GM21717 (cell line): ENCODE measurements around the gene ARHGAP1.
A peak's percentile ranks its signal among the peaks of the same experiment; 100 is the strongest.
"Not testable (repeated sequence)": the region's sequence is repeated elsewhere in the genome, so short reads cannot be mapped to it uniquely, and the experiment has no call there.

Experiments used
- ATAC-seq: cut with Tn5 transposase; IDR thresholded peaks from one replicate; pipeline ENCODE4 v1.9.1; 2021; ENCODE audit warnings: mild to moderate bottlenecking, moderate library complexity; ENCODE audit not compliant: unreplicated experiment

ARHGAP1 gene

GRCh38 chr11:46724088-46724487 is 23.7 kb upstream of the ARHGAP1 start:
- no peak for ATAC-seq

- ATAC-seq: no peak
Measured at GRCh38 chr11:46723359-46723680, 22.9 kb upstream of the ARHGAP1 start.

GRCh38 chr11:46722566-46723358 is 22.3 kb upstream of the ARHGAP1 start:
- no peak for ATAC-seq

- no peak for ATAC-seq
Measured at GRCh38 chr11:46721286-46721685, 20.9 kb upstream of the ARHGAP1 start.

- no peak for ATAC-seq
Measured at GRCh38 chr11:46719543-46720218, 19.3 kb upstream of the ARHGAP1 start.

- no peak for ATAC-seq
Measured at GRCh38 chr11:46719048-46719542, 18.7 kb upstream of the ARHGAP1 start, which contains the start of gene F2. TSS of gene F2 (plus strand) at chr11:46719213. CDS start at chr11:46719236, 23 bp downstream.

- no peak for ATAC-seq
Measured at GRCh38 chr11:46718155-46719019, 18.0 kb upstream of the ARHGAP1 start.

- not testable (repeated sequence) for ATAC-seq
Measured at GRCh38 chr11:46717825-46718154, 17.4 kb upstream of the ARHGAP1 start.

- no peak for ATAC-seq
Measured at GRCh38 chr11:46712874-46713576, 12.6 kb upstream of the ARHGAP1 start.

- ATAC-seq: no peak
Measured at GRCh38 chr11:46711303-46711702, 10.9 kb upstream of the ARHGAP1 start.

- no peak for ATAC-seq
Measured at GRCh38 chr11:46710821-46711269, 10.4 kb upstream of the ARHGAP1 start.

- not testable (repeated sequence) for ATAC-seq
Measured at GRCh38 chr11:46709351-46709750, 8.9 kb upstream of the ARHGAP1 start.

GRCh38 chr11:46706886-46707285 is 6.5 kb upstream of the ARHGAP1 start:
- no peak for ATAC-seq

- ATAC-seq: no peak
Measured at GRCh38 chr11:46705070-46705688, 4.8 kb upstream of the ARHGAP1 start.

GRCh38 chr11:46701078-46701654 is 747 bp upstream of the ARHGAP1 start:
- peak; percentile 4 for ATAC-seq

GRCh38 chr11:46698597-46698996 is 1.8 kb downstream of the ARHGAP1 start:
- no peak for ATAC-seq

GRCh38 chr11:46697723-46698122 is 2.7 kb downstream of the ARHGAP1 start:
- ATAC-seq: no peak

GRCh38 chr11:46697303-46697702 is 3.1 kb downstream of the ARHGAP1 start:
- ATAC-seq: no peak

GRCh38 chr11:46696212-46696558 is 4.2 kb downstream of the ARHGAP1 start:
- ATAC-seq: no peak
